Progenitor cell of endocrine pancreas (in vitro differentiated cells): ENCODE results near the gene TULP1. TPM values are rescaled to one million over a fixed set of nuclear protein-coding genes. Genes with fewer than 3 reads are reported as not detected.

ENCODE experiments used
- DNase-seq: peaks from one replicate; pipeline ENCODE4 v3.0.0; 2021; ENCODE audit warnings: low spot score; ENCODE audit not compliant: unreplicated experiment
- H3K27ac Mint-ChIP-seq: 2 replicates; pipeline ENCODE4 v1.8.0; 2021; ENCODE audit warnings: mild to moderate bottlenecking, moderate library complexity, mixed read lengths
- H3K27me3 Mint-ChIP-seq: 2 replicates; pipeline ENCODE4 v1.8.0; 2021; ENCODE audit warnings: mixed read lengths
- H3K36me3 Mint-ChIP-seq: 2 replicates; pipeline ENCODE4 v1.8.0; 2022; ENCODE audit warnings: mixed read lengths; ENCODE audit not compliant: insufficient read depth
- H3K4me1 Mint-ChIP-seq: 2 replicates; pipeline ENCODE4 v1.8.0; 2021; ENCODE audit warnings: low read depth, mixed read lengths
- H3K4me3 Mint-ChIP-seq: 2 replicates; pipeline ENCODE4 v1.8.0; 2021; ENCODE audit warnings: low read depth, mild to moderate bottlenecking, moderate library complexity, mixed read lengths
- H3K9me3 Mint-ChIP-seq: 2 replicates; pipeline ENCODE4 v1.8.0; 2021; ENCODE audit warnings: low read depth, mixed read lengths
- total RNA-seq: library from RNA; stranded (reverse); gene quantifications from 2 replicates; pipeline ENCODE4 v1.2.1, GENCODE V29; 2021
- TF ChIP-seq, protein P1 (sequence below): fragments of 200-600 bp; sonication (generic); IDR thresholded peaks from one replicate; pipeline ENCODE4 v1.5.0; 2021; ENCODE audit warnings: antibody characterized with exemption, mild to moderate bottlenecking; ENCODE audit not compliant: unreplicated experiment

TULP1 gene
- total RNA-seq, 1 donor from 2014 or later, result 0.22 TPM

DNA sequence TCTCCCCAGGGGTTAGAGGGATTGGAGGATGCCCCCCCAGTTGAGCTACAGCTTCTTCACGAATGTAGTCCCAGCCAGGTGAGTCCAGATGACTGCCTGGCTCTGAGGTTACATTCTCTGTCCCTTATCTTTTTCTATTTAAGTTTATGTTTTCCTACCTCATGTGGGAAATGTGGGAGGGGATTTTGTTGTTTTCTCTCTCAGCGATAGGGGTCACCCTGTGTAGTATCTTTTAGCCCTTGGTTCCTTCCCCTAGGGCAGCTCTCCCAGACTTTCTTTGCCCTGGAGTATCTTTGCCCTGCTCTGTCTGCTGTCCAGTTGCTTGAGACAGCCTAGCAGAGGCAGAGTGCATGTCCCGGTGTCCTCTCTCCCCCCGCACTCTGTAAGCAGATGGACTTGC lies 54.8 kb downstream of the TULP1 start:
- Mint-ChIP-seq H3K27ac (no peak overlapping the region), H3K27me3 (peaks cover 3% of the 10 kb centered on the region), H3K4me3 (no peak overlapping the region), H3K4me1 (peaks cover 11% of the 10 kb centered on the region), H3K9me3 (no peaks in the 10 kb centered on the region), H3K36me3 (peaks cover 18% of the 10 kb centered on the region)
- TF ChIP-seq, protein P1, sequence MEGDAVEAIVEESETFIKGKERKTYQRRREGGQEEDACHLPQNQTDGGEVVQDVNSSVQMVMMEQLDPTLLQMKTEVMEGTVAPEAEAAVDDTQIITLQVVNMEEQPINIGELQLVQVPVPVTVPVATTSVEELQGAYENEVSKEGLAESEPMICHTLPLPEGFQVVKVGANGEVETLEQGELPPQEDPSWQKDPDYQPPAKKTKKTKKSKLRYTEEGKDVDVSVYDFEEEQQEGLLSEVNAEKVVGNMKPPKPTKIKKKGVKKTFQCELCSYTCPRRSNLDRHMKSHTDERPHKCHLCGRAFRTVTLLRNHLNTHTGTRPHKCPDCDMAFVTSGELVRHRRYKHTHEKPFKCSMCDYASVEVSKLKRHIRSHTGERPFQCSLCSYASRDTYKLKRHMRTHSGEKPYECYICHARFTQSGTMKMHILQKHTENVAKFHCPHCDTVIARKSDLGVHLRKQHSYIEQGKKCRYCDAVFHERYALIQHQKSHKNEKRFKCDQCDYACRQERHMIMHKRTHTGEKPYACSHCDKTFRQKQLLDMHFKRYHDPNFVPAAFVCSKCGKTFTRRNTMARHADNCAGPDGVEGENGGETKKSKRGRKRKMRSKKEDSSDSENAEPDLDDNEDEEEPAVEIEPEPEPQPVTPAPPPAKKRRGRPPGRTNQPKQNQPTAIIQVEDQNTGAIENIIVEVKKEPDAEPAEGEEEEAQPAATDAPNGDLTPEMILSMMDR, result no peak
- DNase-seq, result no peak

DNA sequence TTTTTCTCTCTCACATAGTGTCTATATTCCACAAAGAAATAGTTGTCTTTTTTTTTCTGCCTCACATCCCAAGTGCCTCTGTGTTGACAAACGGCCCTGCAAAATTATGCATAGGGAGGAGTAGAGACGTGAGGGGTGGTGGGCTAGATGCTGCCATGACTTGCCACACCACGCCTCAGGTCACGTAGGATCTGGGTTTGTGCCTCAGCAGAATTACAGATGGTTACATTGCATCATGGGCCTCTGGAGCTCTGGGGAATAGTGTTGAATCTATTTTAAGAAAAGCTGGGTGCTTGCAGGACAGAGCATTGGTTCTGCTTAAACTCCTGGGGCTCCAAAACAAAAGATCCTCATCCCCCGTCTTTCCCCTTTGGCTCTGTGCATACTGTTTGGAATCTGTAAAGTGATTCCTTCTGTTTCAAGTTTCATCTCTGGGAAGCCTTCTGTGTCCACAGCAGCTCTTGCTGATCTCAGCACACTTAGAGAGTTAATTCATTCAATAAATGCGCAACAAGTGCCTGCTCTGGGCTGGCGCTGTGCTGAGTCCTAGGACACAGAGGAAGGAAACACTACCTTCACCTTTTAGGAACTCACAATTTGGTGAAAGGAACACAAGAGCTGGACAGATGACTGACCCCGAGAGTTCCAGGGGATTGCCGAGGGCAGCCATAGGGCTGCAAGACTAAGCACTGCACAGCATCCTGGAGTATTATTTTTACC lies 58.1 kb downstream of the TULP1 start:
- Mint-ChIP-seq H3K4me3 (peak overlapping the region; percentile 52), H3K27me3 (peaks cover 19% of the 10 kb centered on the region), H3K36me3 (peaks cover 13% of the 10 kb centered on the region), H3K9me3 (no peaks in the 10 kb centered on the region), H3K27ac (no peak overlapping the region), H3K4me1 (peaks cover 13% of the 10 kb centered on the region)
- no peak for DNase-seq
- TF ChIP-seq, protein P1, result no peak

DNA sequence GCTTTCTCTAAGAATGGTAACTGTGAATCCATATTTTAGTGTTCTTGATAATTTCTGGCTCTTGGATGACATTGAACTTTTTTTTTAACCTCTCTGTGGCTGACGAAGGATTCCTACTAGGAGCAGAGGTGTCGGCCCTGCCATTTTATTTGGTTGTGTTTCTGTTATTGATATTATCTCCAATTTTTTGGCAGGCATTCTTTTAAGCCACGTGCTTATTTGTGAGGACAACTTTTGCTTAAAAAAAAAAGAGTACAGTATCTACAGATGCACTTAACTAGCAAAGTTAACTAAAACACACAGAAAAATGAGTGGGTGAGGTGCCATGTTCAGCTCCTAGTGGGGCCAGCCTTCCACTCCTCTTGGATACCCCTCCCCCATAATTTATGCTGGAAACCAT lies 59.5 kb downstream of the TULP1 start:
- TF ChIP-seq, protein P1, result no peak
- no peaks in the 10 kb centered on the region for H3K9me3 Mint-ChIP-seq
- no peak for DNase-seq
- peaks cover 12% of the 10 kb centered on the region for H3K4me1 Mint-ChIP-seq
- peaks cover 21% of the 10 kb centered on the region for H3K27me3 Mint-ChIP-seq
- no peak overlapping the region for H3K27ac Mint-ChIP-seq
- peak overlapping the region; percentile 64 for H3K4me3 Mint-ChIP-seq
- peaks cover 11% of the 10 kb centered on the region for H3K36me3 Mint-ChIP-seq

DNA sequence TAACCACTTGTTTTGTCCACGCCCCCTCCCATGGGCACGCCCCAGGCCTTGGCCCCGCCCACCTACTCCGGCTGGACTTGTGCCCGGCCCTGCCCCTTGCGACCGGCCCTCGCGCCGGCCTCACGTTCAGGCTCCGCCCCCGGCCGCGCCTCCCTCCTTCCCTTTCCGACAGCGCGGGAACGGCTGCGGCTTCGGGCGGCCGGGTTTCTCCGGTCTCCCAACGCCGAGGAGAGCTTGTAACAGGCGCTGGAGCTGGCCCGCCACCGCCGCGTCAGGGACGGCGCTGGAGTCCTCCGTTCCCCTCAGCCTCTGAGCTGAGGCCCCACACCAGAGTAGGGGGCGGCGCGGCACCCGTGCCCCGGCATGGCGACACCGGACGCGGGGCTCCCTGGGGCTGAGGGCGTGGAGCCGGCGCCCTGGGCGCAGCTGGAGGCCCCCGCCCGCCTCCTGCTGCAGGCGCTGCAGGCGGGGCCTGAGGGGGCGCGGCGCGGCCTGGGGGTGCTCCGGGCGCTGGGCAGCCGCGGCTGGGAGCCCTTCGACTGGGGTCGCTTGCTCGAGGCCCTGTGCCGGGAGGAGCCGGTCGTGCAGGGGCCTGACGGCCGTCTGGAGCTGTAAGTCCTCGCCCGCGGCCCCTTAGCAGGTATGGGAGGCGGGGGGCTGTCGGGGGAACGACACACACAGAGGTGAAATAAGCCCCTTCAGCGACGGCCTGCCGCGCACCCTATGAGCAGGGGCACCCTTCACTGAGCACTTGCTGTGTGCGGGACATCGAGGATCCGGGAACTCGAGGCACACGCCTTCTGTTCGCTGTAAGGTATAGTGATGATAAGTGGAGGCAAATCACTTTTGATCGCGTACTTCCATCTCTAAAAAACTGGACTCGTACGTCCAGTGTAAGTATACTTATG lies 60.3 kb downstream of the TULP1 start, which contains the start of gene FANCE:
Gene FANCE, plus strand, starts transcription at position 156 of the 908 bp plus-strand sequence. Its CDS starts 208 bp downstream, at position 364.
- TF ChIP-seq, protein P1, result no peak
- no peaks in the 10 kb centered on the region for H3K9me3 Mint-ChIP-seq
- DNase-seq, result peak; percentile 99
- peak within 1 kb of the TSS; percentile 49 for H3K27ac Mint-ChIP-seq
- peak within 1 kb of the TSS; percentile 72 for H3K4me3 Mint-ChIP-seq
- peaks cover 21% of the 10 kb centered on the region for H3K27me3 Mint-ChIP-seq
- peaks cover 7% of the 10 kb centered on the region for H3K4me1 Mint-ChIP-seq
- peaks cover 11% of the 10 kb centered on the region for H3K36me3 Mint-ChIP-seq

DNA sequence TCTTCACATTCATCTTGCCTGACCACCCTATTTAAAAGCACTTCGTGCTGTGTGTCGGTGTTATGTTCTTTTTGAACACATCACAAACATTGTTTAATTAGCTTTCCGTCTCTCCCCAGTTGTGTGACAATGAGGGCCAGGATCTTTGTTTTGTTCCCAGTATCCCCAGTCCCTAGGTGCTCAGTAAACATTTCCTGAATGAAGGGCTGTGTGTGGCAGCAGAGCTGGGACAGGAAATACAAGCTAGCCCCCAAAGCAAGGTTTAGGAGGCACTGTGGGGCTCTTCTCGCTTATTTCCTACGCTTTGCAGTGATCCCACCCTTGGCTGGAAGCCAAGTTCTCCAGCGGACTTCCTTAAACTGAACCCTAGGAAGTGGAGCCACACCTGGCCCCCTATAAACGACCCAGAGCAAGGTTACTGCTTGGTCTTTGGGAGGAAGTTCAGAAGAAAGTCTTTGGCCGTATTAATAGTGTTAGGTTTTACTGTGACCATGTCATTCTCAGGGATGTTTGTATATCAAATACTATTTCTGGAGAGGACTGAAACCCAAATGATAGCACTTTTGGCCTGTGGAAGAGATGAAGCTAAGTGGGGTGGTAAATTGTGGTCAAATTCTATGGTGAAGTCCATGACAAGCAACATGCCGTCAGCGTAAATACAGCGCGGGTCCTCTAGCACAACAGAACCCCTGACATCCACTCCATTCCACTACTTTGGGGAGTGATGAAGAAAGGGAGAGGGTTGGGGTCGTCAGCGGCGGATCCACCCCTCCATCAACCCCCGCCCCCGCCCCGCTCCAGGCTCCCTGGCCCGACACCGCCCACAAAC lies 61.1 kb downstream of the TULP1 start:
- DNase-seq, result no peak
- Mint-ChIP-seq H3K27ac (no peak overlapping the region), H3K4me3 (peak overlapping the region; percentile 72)

More for the DNA sequence above, 61.1 kb downstream of the TULP1 start:
- TF ChIP-seq, protein P1, result no peak
- Mint-ChIP-seq H3K9me3 (no peaks in the 10 kb centered on the region), H3K36me3 (peaks cover 11% of the 10 kb centered on the region), H3K4me1 (peaks cover 7% of the 10 kb centered on the region), H3K27me3 (peaks cover 21% of the 10 kb centered on the region)
